Liver (tissue), 9 donors: ENCODE measurements around the gene ZNF681. TPM values are rescaled to one million over a fixed set of nuclear protein-coding genes. Genes with fewer than 3 reads are reported as not detected.

Experiments used
- DNase-seq: peaks from one replicate; pipeline ENCODE4 v3.0.0-alpha.2; 2017; ENCODE audit warnings: low spot score
- H3K27ac ChIP-seq, 2 donors: one replicate each; pipeline ENCODE4 v1.7.0; 2013; ENCODE audit warnings: inconsistent platforms in 2 of 2, low read length in 2 of 2, control low read depth in 1 of 2, low read depth in 1 of 2, mild to moderate bottlenecking in 1 of 2
- H3K27me3 ChIP-seq, 4 donors: one replicate each; pipeline versions ENCODE4 v1.6.1 to v1.7.0; 2013; ENCODE audit warnings: low read length in 3 of 4, inconsistent platforms in 1 of 4, mild to moderate bottlenecking in 1 of 4, moderate library complexity in 1 of 4; ENCODE audit not compliant: control insufficient read depth in 4 of 4, insufficient read depth in 4 of 4
- H3K36me3 ChIP-seq, 4 donors: one replicate each; pipeline versions ENCODE4 v1.6.1 to v1.7.0; 2013; ENCODE audit warnings: low read length in 3 of 4, mild to moderate bottlenecking in 3 of 4, low read depth in 1 of 4, moderate library complexity in 1 of 4; ENCODE audit not compliant: control insufficient read depth in 4 of 4, insufficient read depth in 3 of 4
- H3K4me1 ChIP-seq, 4 donors: one replicate each; pipeline versions ENCODE4 v1.6.1 to v1.7.0; 2013; ENCODE audit warnings: low read length in 3 of 4, mild to moderate bottlenecking in 3 of 4, moderate library complexity in 1 of 4; ENCODE audit not compliant: control insufficient read depth in 4 of 4, insufficient read depth in 4 of 4
- H3K4me3 ChIP-seq, 3 donors: one replicate each; pipeline versions ENCODE4 v1.6.1 to v1.7.0; 2013; ENCODE audit warnings: low read length in 3 of 3, control low read depth in 1 of 3, low read depth in 1 of 3, mild to moderate bottlenecking in 1 of 3
- H3K9ac ChIP-seq, 2 donors: one replicate each; pipeline ENCODE4 v1.7.0; 2013; ENCODE audit warnings: low read length in 2 of 2, mild to moderate bottlenecking in 2 of 2, moderate library complexity in 2 of 2, control low read depth in 1 of 2, low read depth in 1 of 2
- H3K9me3 ChIP-seq, 4 donors: one replicate each; pipeline versions ENCODE4 v1.6.1 to v1.7.0; 2013; ENCODE audit warnings: low read length in 3 of 4; ENCODE audit not compliant: control insufficient read depth in 4 of 4
- FOXA1 ChIP-seq: IDR thresholded peaks from 2 replicates; pipeline ENCODE4 v1.6.1; 2016; ENCODE audit warnings: antibody characterized with exemption
- FOXA2 ChIP-seq: IDR thresholded peaks from 2 replicates; pipeline ENCODE4 v1.6.1; 2016; ENCODE audit warnings: antibody characterized with exemption
- HNF4A ChIP-seq, 2 donors: conservative IDR thresholded peaks; 2 replicates each; pipeline ENCODE4 v1.6.1; 2016; ENCODE audit warnings: antibody characterized with exemption in 2 of 2, mild to moderate bottlenecking in 2 of 2
- HNF4G ChIP-seq: IDR thresholded peaks from 2 replicates; pipeline ENCODE4 v1.6.1; 2016; ENCODE audit warnings: antibody characterized with exemption
- MAX ChIP-seq: IDR thresholded peaks from 2 replicates; pipeline ENCODE4 v1.6.1; 2016; ENCODE audit warnings: antibody characterized with exemption
- NR2F2 ChIP-seq: IDR thresholded peaks from 2 replicates; pipeline ENCODE4 v1.6.1; 2016; ENCODE audit warnings: antibody characterized with exemption
- RAD21 ChIP-seq, 2 donors: IDR thresholded peaks; 2 replicates each; pipeline ENCODE4 v1.6.1; 2016; ENCODE audit warnings: antibody characterized with exemption in 2 of 2, mild to moderate bottlenecking in 2 of 2
- REST ChIP-seq: IDR thresholded peaks from 2 replicates; pipeline ENCODE4 v1.6.1; 2016; ENCODE audit warnings: antibody characterized with exemption, mild to moderate bottlenecking
- RXRA ChIP-seq, 2 donors: IDR thresholded peaks; 2 replicates each; pipeline ENCODE4 v1.6.1; 2017 to 2018; ENCODE audit warnings: antibody characterized with exemption in 2 of 2, mild to moderate bottlenecking in 1 of 2
- TAF1 ChIP-seq: conservative IDR thresholded peaks from 2 replicates; pipeline ENCODE4 v1.6.1; 2016; ENCODE audit warnings: antibody characterized with exemption, mild to moderate bottlenecking
- WGBS: extraction: QIAGEN DNeasy Blood & Tissue Kit; methylation state at CpG from one replicate; pipeline ENCODE4 v1.1.7; 2013; 5-methylcytosine and 5-hydroxymethylcytosine counted together
- polyA plus RNA-seq, 2 donors: library from polyadenylated mRNA; stranded (reverse) in 1 of 2; unstranded in 1 of 2; fragments of 200-250 nt in 1 of 2; fragments of >200 nt in 1 of 2; fragmentation: Nextera tagmentation in 1 of 2; extraction: Ambion mirVana in 1 of 2; gene quantifications; one replicate each; pipeline versions ENCODE4 v1.2.1 to v1.2.3, GENCODE V29; 2013 to 2015
- total RNA-seq, 2 donors: library from RNA; depleted of rRNA; stranded (reverse); fragments of >200 nt; gene quantifications; one replicate each; pipeline ENCODE4 v1.2.3, GENCODE V29; 2014
- TF ChIP-seq, protein P1 (sequence below): IDR thresholded peaks from 2 replicates; pipeline ENCODE4 v1.6.1; 2016; ENCODE audit warnings: antibody characterized with exemption
- TF ChIP-seq, protein P2 (sequence below): fragments of 150-350 bp; IDR thresholded peaks from 2 replicates; pipeline ENCODE4 v1.5.1; 2017; ENCODE audit warnings: improper control_type of control experiment, low read depth, low read length; ENCODE audit not compliant: missing input control
- donor health status: healthy.
- donor health status: healthy.
- donor health status: healthy.
- donor health status: healthy.
- donor health status: healthy.

Gene ZNF681
- total and polyA plus RNA-seq, 4 donors: 0.06 to 2.8 (median 0.27) TPM

GRCh38 chr19:23777216-23777615 is 18.5 kb upstream of the ZNF681 start:
- Histone ChIP-seq H3K4me3 (no peak overlapping the region), H3K4me1 (no peaks in the 10 kb centered on the region), H3K36me3 (no peaks in the 10 kb centered on the region), H3K27me3 (no peaks in the 10 kb centered on the region), H3K9ac (no peak overlapping the region), H3K9me3 (peaks cover 0 to 11% (median 6%) of the 10 kb centered on the region in 4 donors), H3K27ac (no peak overlapping the region)
- WGBS: 63% methylated on average over 3 of the region's 3 CpGs
- TF ChIP-seq RXRA (IDR thresholded peaks at IDR 0.05) (no peak), RAD21 (IDR thresholded peaks at IDR 0.05) (no peak), HNF4A (conservative IDR thresholded peaks at IDR 0.05) (peak in 1 of 2 donors; percentile 18)
- TF ChIP-seq, protein P1, sequence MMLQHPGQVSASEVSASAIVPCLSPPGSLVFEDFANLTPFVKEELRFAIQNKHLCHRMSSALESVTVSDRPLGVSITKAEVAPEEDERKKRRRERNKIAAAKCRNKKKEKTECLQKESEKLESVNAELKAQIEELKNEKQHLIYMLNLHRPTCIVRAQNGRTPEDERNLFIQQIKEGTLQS: no peak
- DNase-seq: no peak

DNA sequence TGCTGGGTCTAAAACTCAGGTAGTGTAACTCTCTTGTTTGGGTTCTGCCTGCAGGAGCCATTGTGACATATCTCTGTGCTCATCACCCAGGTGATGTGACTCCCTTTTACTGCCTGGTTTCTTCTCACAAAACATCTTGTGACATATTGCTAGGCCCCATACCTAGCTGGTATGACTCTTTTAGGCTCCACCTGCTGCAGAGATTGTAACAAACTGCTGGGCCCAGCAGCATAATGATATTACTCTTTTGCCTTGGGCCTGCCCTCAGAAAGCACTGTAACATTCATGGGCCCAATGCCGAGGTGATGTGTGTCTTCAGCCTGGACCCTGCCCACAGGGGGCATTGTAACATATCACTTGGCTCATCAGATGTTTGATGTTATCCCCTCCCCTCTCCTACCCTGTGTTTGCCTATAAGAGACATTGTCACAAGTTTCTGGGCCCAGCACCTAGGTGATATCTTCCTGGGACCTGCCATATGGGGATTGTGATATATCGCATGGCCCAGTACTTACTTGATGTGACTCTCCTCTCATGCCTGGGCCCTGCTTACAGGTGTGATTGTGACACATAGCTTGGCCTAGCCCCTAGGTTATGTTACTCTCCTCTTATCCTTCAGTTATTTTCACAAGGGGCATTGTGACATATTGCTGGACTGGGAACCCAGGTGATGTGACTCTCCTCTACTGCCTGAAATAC is 18.0 kb upstream of the ZNF681 start:
- no peak overlapping the region for H3K9ac ChIP-seq

DNA sequence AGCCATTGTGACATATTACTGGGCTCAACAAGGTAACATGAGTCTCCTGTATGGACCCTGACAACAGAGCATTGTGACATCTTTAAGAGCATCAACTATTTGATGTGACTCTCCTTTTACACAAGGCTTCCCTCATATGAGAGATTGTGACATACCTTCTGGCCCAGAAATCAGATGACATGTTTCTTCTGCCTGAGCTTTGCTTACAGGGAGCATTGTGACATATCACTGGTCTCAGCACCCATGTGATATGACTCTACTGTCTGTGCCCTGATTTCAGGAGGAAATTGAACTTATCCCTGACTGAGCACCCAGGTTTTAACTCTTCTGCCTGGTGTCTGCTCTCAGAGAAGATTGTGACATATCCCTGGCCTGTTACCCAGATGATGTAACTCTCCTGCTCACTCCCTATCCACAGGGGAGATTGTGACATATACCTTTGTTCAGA is 15.9 kb upstream of the ZNF681 start:
- no peaks in the 10 kb centered on the region for H3K36me3 ChIP-seq
- peaks cover 0 to 3% (median under 1%) of the 10 kb centered on the region in 4 donors for H3K9me3 ChIP-seq
- H3K9ac ChIP-seq: no peak overlapping the region
- no peak overlapping the region for H3K4me3 ChIP-seq
- DNase-seq: no peak
- no peaks in the 10 kb centered on the region for H3K4me1 ChIP-seq
- H3K27ac ChIP-seq: no peak overlapping the region
- H3K27me3 ChIP-seq: no peaks in the 10 kb centered on the region
- TF ChIP-seq, protein P1: peak; percentile 65
- TF ChIP-seq, protein P2, sequence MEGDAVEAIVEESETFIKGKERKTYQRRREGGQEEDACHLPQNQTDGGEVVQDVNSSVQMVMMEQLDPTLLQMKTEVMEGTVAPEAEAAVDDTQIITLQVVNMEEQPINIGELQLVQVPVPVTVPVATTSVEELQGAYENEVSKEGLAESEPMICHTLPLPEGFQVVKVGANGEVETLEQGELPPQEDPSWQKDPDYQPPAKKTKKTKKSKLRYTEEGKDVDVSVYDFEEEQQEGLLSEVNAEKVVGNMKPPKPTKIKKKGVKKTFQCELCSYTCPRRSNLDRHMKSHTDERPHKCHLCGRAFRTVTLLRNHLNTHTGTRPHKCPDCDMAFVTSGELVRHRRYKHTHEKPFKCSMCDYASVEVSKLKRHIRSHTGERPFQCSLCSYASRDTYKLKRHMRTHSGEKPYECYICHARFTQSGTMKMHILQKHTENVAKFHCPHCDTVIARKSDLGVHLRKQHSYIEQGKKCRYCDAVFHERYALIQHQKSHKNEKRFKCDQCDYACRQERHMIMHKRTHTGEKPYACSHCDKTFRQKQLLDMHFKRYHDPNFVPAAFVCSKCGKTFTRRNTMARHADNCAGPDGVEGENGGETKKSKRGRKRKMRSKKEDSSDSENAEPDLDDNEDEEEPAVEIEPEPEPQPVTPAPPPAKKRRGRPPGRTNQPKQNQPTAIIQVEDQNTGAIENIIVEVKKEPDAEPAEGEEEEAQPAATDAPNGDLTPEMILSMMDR: no peak
- no peak for TF ChIP-seq TAF1
- TF ChIP-seq HNF4A (conservative IDR thresholded peaks at IDR 0.05): no peak
- no peak for TF ChIP-seq HNF4G
- no peak for TF ChIP-seq MAX
- peak in 1 of 2 donors; percentile 25 for TF ChIP-seq RXRA (IDR thresholded peaks at IDR 0.05)
- no peak for TF ChIP-seq FOXA1
- TF ChIP-seq FOXA2: no peak
- no peak for TF ChIP-seq NR2F2
- TF ChIP-seq REST: no peak

More for the DNA sequence above, 18.0 kb upstream of the ZNF681 start:
- Histone ChIP-seq H3K4me1 (no peaks in the 10 kb centered on the region), H3K27ac (no peak overlapping the region), H3K27me3 (no peaks in the 10 kb centered on the region), H3K36me3 (no peaks in the 10 kb centered on the region), H3K4me3 (no peak overlapping the region), H3K9me3 (peaks cover 0 to 6% (median 1%) of the 10 kb centered on the region in 4 donors)
- no peak for DNase-seq
- TF ChIP-seq REST: no peak
- WGBS: 92% methylated on average over 2 of the region's 2 CpGs
